SK-N-SH (cell line): ENCODE measurements around the gene SEZ6L2.

Experiments
- EP300 ChIP-seq, 2 experiments: IDR thresholded peaks; 2 replicates each; pipeline versions ENCODE4 v1.4.0 to v1.6.1; 2012; ENCODE audit warnings: borderline replicate concordance in 1 of 2, low read depth in 1 of 2, low read length in 1 of 2
- RAD21 ChIP-seq: IDR thresholded peaks from 2 replicates; pipeline ENCODE4 v1.6.1; 2012; ENCODE audit warnings: mild to moderate bottlenecking, low read length
- RXRA ChIP-seq: IDR thresholded peaks from 2 replicates; pipeline ENCODE4 v1.4.0; 2012; ENCODE audit warnings: low read depth, mild to moderate bottlenecking, borderline replicate concordance
- SMC3 ChIP-seq: IDR thresholded peaks from 2 replicates; pipeline ENCODE4 v1.6.1; 2012; ENCODE audit warnings: low read depth, low read length, improper control_type of control experiment
- TF ChIP-seq, protein P1 (sequence below): fragments of 200-600 bp; sonication (generic); IDR thresholded peaks from 2 replicates; pipeline ENCODE4 v1.6.1; 2017; ENCODE audit warnings: antibody characterized with exemption, mild to moderate bottlenecking, moderate library complexity

DNA sequence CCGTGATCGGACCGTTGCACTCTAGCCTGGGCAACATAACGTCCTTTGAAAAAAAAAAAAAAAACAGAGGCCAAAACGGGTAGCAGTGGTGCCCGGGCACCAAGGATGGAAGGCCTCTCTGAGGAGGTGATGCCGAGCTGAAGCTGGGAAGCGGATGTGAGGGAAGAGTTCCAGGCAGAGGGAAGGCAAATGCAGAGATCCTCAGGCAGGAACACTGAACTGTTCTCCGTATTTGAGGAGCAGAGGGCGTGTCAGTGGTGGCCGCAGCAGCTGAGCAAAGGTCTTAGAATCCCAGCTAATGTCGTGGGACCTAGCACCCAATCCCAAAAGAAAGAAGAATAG lies 27.3 kb upstream of the SEZ6L2 start:
- TF ChIP-seq, protein P1, sequence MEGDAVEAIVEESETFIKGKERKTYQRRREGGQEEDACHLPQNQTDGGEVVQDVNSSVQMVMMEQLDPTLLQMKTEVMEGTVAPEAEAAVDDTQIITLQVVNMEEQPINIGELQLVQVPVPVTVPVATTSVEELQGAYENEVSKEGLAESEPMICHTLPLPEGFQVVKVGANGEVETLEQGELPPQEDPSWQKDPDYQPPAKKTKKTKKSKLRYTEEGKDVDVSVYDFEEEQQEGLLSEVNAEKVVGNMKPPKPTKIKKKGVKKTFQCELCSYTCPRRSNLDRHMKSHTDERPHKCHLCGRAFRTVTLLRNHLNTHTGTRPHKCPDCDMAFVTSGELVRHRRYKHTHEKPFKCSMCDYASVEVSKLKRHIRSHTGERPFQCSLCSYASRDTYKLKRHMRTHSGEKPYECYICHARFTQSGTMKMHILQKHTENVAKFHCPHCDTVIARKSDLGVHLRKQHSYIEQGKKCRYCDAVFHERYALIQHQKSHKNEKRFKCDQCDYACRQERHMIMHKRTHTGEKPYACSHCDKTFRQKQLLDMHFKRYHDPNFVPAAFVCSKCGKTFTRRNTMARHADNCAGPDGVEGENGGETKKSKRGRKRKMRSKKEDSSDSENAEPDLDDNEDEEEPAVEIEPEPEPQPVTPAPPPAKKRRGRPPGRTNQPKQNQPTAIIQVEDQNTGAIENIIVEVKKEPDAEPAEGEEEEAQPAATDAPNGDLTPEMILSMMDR: no peak
- no peak for TF ChIP-seq RXRA
- TF ChIP-seq SMC3: no peak
- TF ChIP-seq EP300 (IDR thresholded peaks at IDR 0.05; ENCODE audit: borderline replicate concordance in 1 of 2, low read depth in 1 of 2, low read length in 1 of 2): no peak
- TF ChIP-seq RAD21: no peak
